Karpas-422 (cell line): ENCODE results near the gene RPP25. TPM values are rescaled to one million over a fixed set of nuclear protein-coding genes. Genes with fewer than 3 reads are reported as not detected.

Source experiments
- DNase-seq: peaks from one replicate; pipeline ENCODE4 v3.0.0-alpha.2; 2015
- H2AFZ ChIP-seq: fragments of 200-600 bp; sonication (generic); 2 replicates; pipeline ENCODE4 v1.6.1; 2014; ENCODE audit warnings: antibody characterized with exemption, low read length, mixed read lengths
- H3K27ac ChIP-seq: fragments of 200-600 bp; sonication (generic); 2 replicates; pipeline ENCODE4 v1.5.1; 2014; ENCODE audit warnings: mild to moderate bottlenecking, low read length, moderate library complexity
- H3K27me3 ChIP-seq: fragments of 200-600 bp; sonication (generic); 2 replicates; pipeline ENCODE4 v1.6.1; 2014; ENCODE audit warnings: low read length, mixed read lengths
- H3K36me3 ChIP-seq: fragments of 200-600 bp; sonication (generic); 2 replicates; pipeline ENCODE4 v1.6.1; 2014; ENCODE audit warnings: low read length, mixed read lengths; ENCODE audit not compliant: insufficient read depth
- H3K4me1 ChIP-seq: fragments of 200-600 bp; sonication (generic); 2 replicates; pipeline ENCODE4 v1.6.1; 2014; ENCODE audit warnings: mild to moderate bottlenecking, low read length, mixed read lengths
- H3K4me2 ChIP-seq: fragments of 200-600 bp; sonication (generic); 2 replicates; pipeline ENCODE4 v1.6.1; 2014; ENCODE audit warnings: low read length, low read depth, mild to moderate bottlenecking; ENCODE audit not compliant: poor library complexity, severe bottlenecking
- H3K4me3 ChIP-seq: fragments of 200-600 bp; sonication (generic); 2 replicates; pipeline ENCODE4 v1.5.1; 2014; ENCODE audit warnings: mild to moderate bottlenecking, antibody characterized with exemption, low read length, mixed read lengths
- H3K79me2 ChIP-seq: fragments of 200-600 bp; sonication (generic); 2 replicates; pipeline ENCODE4 v1.6.1; 2014; ENCODE audit warnings: mild to moderate bottlenecking, low read length, mixed read lengths
- H3K9ac ChIP-seq: fragments of 200-600 bp; sonication (generic); 2 replicates; pipeline ENCODE4 v1.6.0; 2014; ENCODE audit warnings: low read length
- H3K9me2 ChIP-seq: fragments of 200-600 bp; sonication (generic), shearing (Covaris generic); replicated peaks from 2 replicates; pipeline ENCODE4 v1.6.0; 2014; ENCODE audit warnings: mild to moderate bottlenecking, low read length, moderate library complexity; ENCODE audit not compliant: insufficient read depth
- H3K9me3 ChIP-seq: fragments of 300-700, 200-600 bp; sonication (generic); 2 replicates; pipeline ENCODE4 v1.6.1; 2014; ENCODE audit warnings: low read length, mixed read lengths
- H4K20me1 ChIP-seq: fragments of 200-600 bp; sonication (generic); 2 replicates; pipeline ENCODE4 v1.6.1; 2014; ENCODE audit warnings: mild to moderate bottlenecking, antibody characterized with exemption, low read length, low read depth; ENCODE audit not compliant: insufficient read depth
- total RNA-seq: library from RNA; depleted of rRNA; stranded (reverse); fragments of >200 nt; shearing (Covaris generic); gene quantifications from 2 replicates; pipeline ENCODE4 v1.2.3, GENCODE V29; 2014; ENCODE audit warnings: low replicate concordance

Gene RPP25
- total RNA-seq, 1 experiment from 2014 or later: 4.1 TPM

DNA sequence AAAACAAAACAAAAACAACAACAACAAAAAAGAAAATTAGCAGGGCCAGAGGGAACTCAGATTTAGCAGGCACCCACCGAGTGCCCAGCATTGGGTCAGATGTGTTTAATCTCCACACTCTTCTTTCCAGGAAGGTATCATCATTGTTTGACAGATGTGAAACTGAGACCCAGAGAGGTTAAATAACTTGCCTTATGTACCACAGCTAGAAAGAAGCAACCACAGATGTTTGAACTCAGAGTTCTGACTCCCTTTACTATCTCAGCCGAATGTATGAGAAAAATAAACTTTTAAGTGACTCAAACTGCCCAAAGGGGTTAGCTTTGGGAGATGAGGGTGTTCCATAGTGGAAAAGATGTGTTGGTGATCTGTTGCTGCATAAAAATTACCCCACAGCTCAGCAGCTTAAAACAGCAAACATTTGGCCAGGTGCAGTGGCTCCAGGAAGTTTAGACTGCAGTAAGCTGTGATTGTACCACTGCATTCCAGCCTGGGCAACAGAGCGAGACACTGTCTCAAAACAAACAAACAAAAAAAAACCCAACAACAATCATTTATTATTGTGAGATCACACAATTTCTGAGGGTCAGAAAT is 4.5 kb upstream of the RPP25 start:
- Histone ChIP-seq H3K4me3 (no peak overlapping the region), H3K79me2 (no peaks in the 10 kb centered on the region), H3K9me3 (no peaks in the 10 kb centered on the region), H3K36me3 (no peaks in the 10 kb centered on the region), H3K4me1 (peaks cover 37% of the 10 kb centered on the region), H3K9me2 (no peaks in the 10 kb centered on the region), H3K27me3 (no peaks in the 10 kb centered on the region), H2AFZ (no peak overlapping the region), H3K4me2 (no peak overlapping the region), H3K9ac (no peak overlapping the region), H4K20me1 (peaks cover 3% of the 10 kb centered on the region; the same call in 1 of the 2 replicates), H3K27ac (no peak overlapping the region)
- DNase-seq: no peak

GRCh38 chr15:74960286-74960685 is 3.7 kb upstream of the RPP25 start:
- H3K27me3 ChIP-seq: no peaks in the 10 kb centered on the region

DNA sequence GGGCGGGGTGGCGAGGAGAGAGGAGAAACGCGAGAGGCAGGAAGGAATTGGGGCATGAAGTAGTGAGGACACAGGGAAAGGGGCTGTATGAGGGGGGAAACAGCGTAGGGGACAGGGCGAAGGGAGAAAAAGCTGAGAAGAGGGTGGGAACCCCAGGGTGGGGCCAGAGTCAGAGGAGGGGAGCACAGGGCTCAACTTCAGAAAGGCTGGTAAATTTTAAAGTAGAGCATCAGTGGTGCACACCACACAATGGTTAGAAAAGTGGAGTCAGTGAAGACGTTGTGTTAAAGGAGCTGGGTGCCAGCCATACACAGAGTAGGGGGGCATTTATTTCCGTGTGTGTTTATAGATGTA is 3.0 kb upstream of the RPP25 start:
- H3K4me1 ChIP-seq: peaks cover 53% of the 10 kb centered on the region
- no peak overlapping the region for H3K4me3 ChIP-seq
- no peak for DNase-seq
- H3K27ac ChIP-seq: no peak overlapping the region
- no peak overlapping the region for H2AFZ ChIP-seq
- no peaks in the 10 kb centered on the region for H3K9me3 ChIP-seq
- no peaks in the 10 kb centered on the region for H3K36me3 ChIP-seq
- no peaks in the 10 kb centered on the region for H3K79me2 ChIP-seq
- no peaks in the 10 kb centered on the region for H3K27me3 ChIP-seq
- peaks cover 16% of the 10 kb centered on the region for H4K20me1 ChIP-seq
- H3K4me2 ChIP-seq: peak overlapping the region; percentile 46
- no peak overlapping the region for H3K9ac ChIP-seq
- no peaks in the 10 kb centered on the region for H3K9me2 ChIP-seq

More at GRCh38 chr15:74960286-74960685, 3.7 kb upstream of the RPP25 start:
- Histone ChIP-seq H3K36me3 (no peaks in the 10 kb centered on the region), H3K9me2 (no peaks in the 10 kb centered on the region), H2AFZ (no peak overlapping the region), H3K4me3 (no peak overlapping the region), H3K4me2 (no peak overlapping the region), H3K79me2 (no peaks in the 10 kb centered on the region), H3K27ac (no peak overlapping the region), H4K20me1 (peaks cover 9% of the 10 kb centered on the region; the same call in 1 of the 2 replicates), H3K9me3 (no peaks in the 10 kb centered on the region), H3K9ac (no peak overlapping the region), H3K4me1 (peaks cover 46% of the 10 kb centered on the region)
- no peak for DNase-seq

DNA sequence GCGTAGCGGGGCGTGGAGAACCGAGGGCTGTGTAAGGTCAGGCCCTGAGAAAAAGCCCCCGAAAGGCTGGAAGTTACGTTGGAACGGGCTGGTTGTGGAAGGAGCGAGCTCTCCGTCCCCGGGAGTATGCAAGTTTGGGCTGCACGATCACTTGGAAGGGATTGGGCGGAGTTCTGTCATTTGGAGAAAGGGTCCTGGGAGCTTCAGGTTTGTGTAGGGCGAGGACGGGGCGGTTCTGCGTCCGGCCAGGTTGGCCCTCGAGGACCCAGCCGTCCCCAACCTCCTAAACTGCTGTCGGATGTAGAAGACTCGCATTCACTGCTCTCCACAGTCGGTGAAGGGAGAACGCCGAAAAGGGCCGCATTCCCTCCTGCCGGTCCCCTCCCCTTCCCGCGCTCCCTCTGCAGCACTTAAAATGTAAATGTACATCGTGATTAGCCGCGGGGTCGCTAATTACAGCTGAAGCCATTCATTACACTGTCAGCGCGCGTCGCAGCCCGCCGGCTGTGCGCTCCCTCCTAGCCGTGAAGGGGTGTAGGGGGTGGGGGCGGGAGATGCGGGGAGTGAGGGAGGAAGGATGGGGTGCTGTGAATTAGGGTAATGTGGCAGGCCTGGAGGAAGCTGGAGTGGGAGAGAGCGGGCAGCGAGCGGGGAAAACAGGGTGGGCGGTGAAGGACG is 2.5 kb upstream of the RPP25 start:
- H3K27me3 ChIP-seq: no peaks in the 10 kb centered on the region

GRCh38 chr15:74958320-74958907 is 1.8 kb upstream of the RPP25 start:
- Histone ChIP-seq H3K27me3 (no peaks in the 10 kb centered on the region), H2AFZ (no peak overlapping the region), H3K79me2 (no peaks in the 10 kb centered on the region), H3K9me2 (no peaks in the 10 kb centered on the region), H3K9me3 (no peaks in the 10 kb centered on the region), H3K4me3 (no peak overlapping the region), H3K27ac (no peak overlapping the region), H3K4me2 (peak overlapping the region; percentile 46), H3K4me1 (peaks cover 58% of the 10 kb centered on the region), H3K36me3 (no peaks in the 10 kb centered on the region), H4K20me1 (peaks cover 23% of the 10 kb centered on the region), H3K9ac (no peak overlapping the region)
- no peak for DNase-seq

More for the DNA sequence above, 2.5 kb upstream of the RPP25 start:
- H2AFZ ChIP-seq: no peak overlapping the region
- peaks cover 21% of the 10 kb centered on the region for H4K20me1 ChIP-seq
- no peaks in the 10 kb centered on the region for H3K79me2 ChIP-seq
- H3K9me3 ChIP-seq: no peaks in the 10 kb centered on the region
- no peak overlapping the region for H3K27ac ChIP-seq
- no peaks in the 10 kb centered on the region for H3K36me3 ChIP-seq
- peaks cover 58% of the 10 kb centered on the region for H3K4me1 ChIP-seq
- no peak overlapping the region for H3K9ac ChIP-seq
- 0 out of 2 replicates have a peak overlapping the region, but pooled peaks have one; percentile 26 for H3K4me3 ChIP-seq
- no peaks in the 10 kb centered on the region for H3K9me2 ChIP-seq
- no peak for DNase-seq
- H3K4me2 ChIP-seq: peak overlapping the region; percentile 46

- Histone ChIP-seq H3K9me3 (no peaks in the 10 kb centered on the region), H3K79me2 (no peaks in the 10 kb centered on the region), H3K4me3 (peak overlapping the region; percentile 68), H4K20me1 (peaks cover 23% of the 10 kb centered on the region), H3K4me2 (peak overlapping the region; percentile 99), H3K9ac (peak overlapping the region; percentile 68), H3K4me1 (peaks cover 58% of the 10 kb centered on the region), H3K27me3 (no peaks in the 10 kb centered on the region), H3K9me2 (no peaks in the 10 kb centered on the region), H3K27ac (no peak overlapping the region), H3K36me3 (no peaks in the 10 kb centered on the region), H2AFZ (peak overlapping the region; percentile 86)
- DNase-seq: no peak
These were observed 984 bp upstream of the RPP25 start for GRCh38 chr15:74957476-74958035.

DNA sequence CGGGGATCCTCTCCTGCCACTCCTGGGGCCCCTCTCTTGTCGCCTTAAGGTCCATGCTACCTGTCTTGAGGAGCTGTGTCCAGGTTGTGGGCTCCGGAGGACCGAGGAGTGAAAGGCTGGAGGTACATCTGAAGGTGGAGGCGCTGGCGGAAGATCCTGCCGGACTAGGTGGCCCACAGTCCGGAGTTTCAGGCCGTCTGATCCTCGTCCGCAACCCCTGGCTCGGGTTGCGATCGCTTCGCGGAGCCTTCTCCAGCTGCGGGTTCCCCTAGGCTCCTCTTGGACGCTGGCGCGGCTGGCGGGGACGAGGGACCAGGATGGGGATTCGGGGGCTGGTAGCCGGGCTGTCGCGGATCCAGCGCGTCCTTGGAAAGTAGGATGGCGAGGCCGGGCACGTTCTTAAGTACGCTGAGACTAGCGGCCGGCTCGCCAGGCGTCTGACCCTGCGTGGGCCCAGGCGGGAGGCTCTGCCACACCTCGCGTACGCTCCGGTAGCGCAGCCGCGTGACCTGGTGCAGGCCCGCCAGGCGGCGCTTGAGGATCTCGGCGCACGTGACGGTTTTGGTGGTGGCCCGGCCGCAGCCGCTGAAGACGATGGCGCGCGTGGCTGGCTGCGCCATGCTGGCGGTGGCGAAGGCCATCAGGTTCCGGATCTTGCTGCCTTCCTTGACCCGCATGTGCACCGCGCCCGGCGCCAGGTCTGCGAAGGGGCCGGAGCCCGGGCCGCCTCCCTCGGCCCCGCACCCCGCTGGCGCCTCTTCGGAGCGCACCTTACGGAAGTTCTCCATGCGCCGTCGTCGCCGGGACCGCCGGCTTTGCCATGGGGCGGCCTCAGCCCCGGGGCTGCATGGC is 550 bp downstream of the RPP25 start:
- DNase-seq: peak; percentile 84
- Histone ChIP-seq H3K27ac (no peak overlapping the region), H3K4me2 (peak overlapping the region; percentile 99), H3K4me1 (peaks cover 58% of the 10 kb centered on the region), H3K9me3 (no peaks in the 10 kb centered on the region), H3K27me3 (no peaks in the 10 kb centered on the region), H3K9me2 (no peaks in the 10 kb centered on the region), H3K79me2 (no peaks in the 10 kb centered on the region), H3K4me3 (peak overlapping the region; percentile 68), H3K36me3 (no peaks in the 10 kb centered on the region), H2AFZ (peak overlapping the region; percentile 86; the same call in 1 of the 2 replicates), H3K9ac (peak overlapping the region; percentile 68), H4K20me1 (peaks cover 23% of the 10 kb centered on the region)
